ENCODE measurements around the gene CCDC68. TPM values are rescaled to one million over a fixed set of nuclear protein-coding genes. Genes with fewer than 3 reads are reported as not detected.

Gene CCDC68
- total RNA-seq (not detected), total RNA-seq (0 to 1.6 (median 0.06) reads per million in 172 experiments)
- polyA plus RNA-seq (2013, experiment 1 of 2): 0.06 TPM
- 0.05 TPM for polyA plus RNA-seq (2013, experiment 2 of 2)

- H3K27me3 ChIP-seq (ENCODE audit: control insufficient read depth in 1 of 2, insufficient read depth in 2 of 2, low read length in 2 of 2): peaks cover 12 to 48% of the 10 kb centered on the region in 2 experiments
- H3K36me3 Mint-ChIP-seq (ENCODE audit: low read depth): no peaks in the 10 kb centered on the region
- TF ChIP-seq CTCF (IDR thresholded peaks at IDR 0.05): no peak
- no peak within 1 kb of the TSS for H3K27ac Mint-ChIP-seq
- H3K4me3 ChIP-seq (ENCODE audit: low read length): no peak within 1 kb of the TSS
- H3K27me3 Mint-ChIP-seq: peaks cover 72% of the 10 kb centered on the region
- ATAC-seq (ENCODE audit: poor library complexity): no peak
- intact Hi-C loops (cut with DNase I, micrococcal nuclease): no loop called here
- H3K36me3 ChIP-seq (ENCODE audit: insufficient read depth, low read length): no peaks in the 10 kb centered on the region
- H3K9me3 ChIP-seq (ENCODE audit: control insufficient read depth in 1 of 2, insufficient read depth in 1 of 2, low read length in 2 of 2): no peaks in the 10 kb centered on the region
- H3K4me1 Mint-ChIP-seq (ENCODE audit: low read depth): peaks cover 5% of the 10 kb centered on the region
- H3K27ac ChIP-seq (ENCODE audit: low read depth in 1 of 2, low read length in 2 of 2): no peak within 1 kb of the TSS
- H3K4me1 ChIP-seq (ENCODE audit: insufficient read depth, low read length): no peaks in the 10 kb centered on the region
- CTCF ChIA-PET: no interaction called here
- H3K4me3 Mint-ChIP-seq: no peak within 1 kb of the TSS
- H3K9me3 Mint-ChIP-seq: no peaks in the 10 kb centered on the region
- POLR2A ChIA-PET: no interaction called here
- no peak for DNase-seq
These were observed at the start of gene CCDC68 for GRCh38 chr18:54958704-54959625. CCDC68 (minus strand) TSS chr18:54959461; CDS start chr18:54942791, 16,670 bp downstream.

- intact Hi-C loops (cut with DNase I, micrococcal nuclease): no loop called here
- Histone ChIP-seq H3K4me1 (ENCODE audit: insufficient read depth, low read length) (no peaks in the 10 kb centered on the region), H3K36me3 (ENCODE audit: insufficient read depth, low read length) (no peaks in the 10 kb centered on the region), H3K27me3 (ENCODE audit: control insufficient read depth in 1 of 2, insufficient read depth in 2 of 2, low read length in 2 of 2) (peaks cover 0 to 2% of the 10 kb centered on the region in 2 experiments), H3K27ac (ENCODE audit: low read depth in 1 of 2, low read length in 2 of 2) (no peak overlapping the region), H3K9me3 (ENCODE audit: control insufficient read depth in 1 of 2, insufficient read depth in 1 of 2, low read length in 2 of 2) (no peaks in the 10 kb centered on the region), H3K4me3 (ENCODE audit: low read length) (no peak overlapping the region)
- peaks cover 24% of the 10 kb centered on the region for H3K27me3 Mint-ChIP-seq
- TF ChIP-seq CTCF (IDR thresholded peaks at IDR 0.05): no peak
- no peak overlapping the region for H3K4me3 Mint-ChIP-seq
- H3K27ac Mint-ChIP-seq: no peak overlapping the region
- DNase-seq (no peak), ATAC-seq (ENCODE audit: poor library complexity) (no peak)
- H3K4me1 Mint-ChIP-seq (ENCODE audit: low read depth): no peaks in the 10 kb centered on the region
- CTCF ChIA-PET: no interaction called here
- no peaks in the 10 kb centered on the region for H3K9me3 Mint-ChIP-seq
- H3K36me3 Mint-ChIP-seq (ENCODE audit: low read depth): no peaks in the 10 kb centered on the region
- POLR2A ChIA-PET: no interaction called here
These were observed 48.3 kb upstream of the CCDC68 start for GRCh38 chr18:55007602-55008001.

DNA sequence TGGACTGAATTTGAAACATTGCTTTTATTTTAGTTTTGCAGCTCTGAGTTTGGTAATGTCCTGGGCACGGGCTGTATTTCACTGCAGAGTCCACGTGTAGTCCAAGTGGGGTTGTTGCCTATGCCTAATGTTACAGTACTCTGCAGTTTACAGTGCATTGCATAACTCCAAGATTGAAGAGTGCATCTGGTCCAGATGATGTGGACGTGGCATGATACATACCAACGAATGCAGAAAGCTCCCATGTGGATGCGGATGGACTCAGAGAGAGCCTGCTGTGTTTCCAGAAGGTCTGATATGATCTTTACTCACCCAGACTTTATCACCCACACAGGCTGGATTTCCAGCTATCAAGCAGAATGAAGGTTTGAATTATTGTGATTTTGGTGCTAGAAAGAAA, 44.4 kb upstream of the CCDC68 start:
- TF ChIP-seq CTCF (IDR thresholded peaks at IDR 0.05): no peak
- no peaks in the 10 kb centered on the region for H3K9me3 ChIP-seq (ENCODE audit: control insufficient read depth in 1 of 2, insufficient read depth in 1 of 2, low read length in 2 of 2)
- no peak overlapping the region for H3K27ac ChIP-seq (ENCODE audit: low read depth in 1 of 2, low read length in 2 of 2)
- ATAC-seq (ENCODE audit: poor library complexity): no peak
- Mint-ChIP-seq H3K4me3 (no peak overlapping the region), H3K9me3 (no peaks in the 10 kb centered on the region), H3K36me3 (ENCODE audit: low read depth) (no peaks in the 10 kb centered on the region), H3K4me1 (ENCODE audit: low read depth) (no peaks in the 10 kb centered on the region), H3K27ac (no peak overlapping the region), H3K27me3 (peaks cover 17% of the 10 kb centered on the region)
- POLR2A ChIA-PET: no interaction called here
- intact Hi-C loops (cut with DNase I, micrococcal nuclease): no loop called here
- H3K36me3 ChIP-seq (ENCODE audit: insufficient read depth, low read length): no peaks in the 10 kb centered on the region
- H3K4me3 ChIP-seq (ENCODE audit: low read length): no peak overlapping the region
- DNase-seq: no peak
- H3K27me3 ChIP-seq (ENCODE audit: control insufficient read depth in 1 of 2, insufficient read depth in 2 of 2, low read length in 2 of 2): no peaks in the 10 kb centered on the region
- no peaks in the 10 kb centered on the region for H3K4me1 ChIP-seq (ENCODE audit: insufficient read depth, low read length)
- CTCF ChIA-PET: no interaction called here
